Lower leg skin (tissue), 3 donors: ENCODE measurements around the gene ANKRD6.

Experiments used
- POLR2A ChIP-seq, 2 donors: fragments of 450-650 bp; IDR thresholded peaks; one replicate each; pipeline ENCODE4 v1.6.1; 2016 to 2017; ENCODE audit warnings: antibody characterized with exemption in 2 of 2, mild to moderate bottlenecking in 1 of 2, moderate library complexity in 1 of 2
- TF ChIP-seq, protein P1 (sequence below), 3 donors: fragments of 450-650 bp; IDR thresholded peaks; one replicate each; pipeline ENCODE4 v1.5.1; 2016; ENCODE audit warnings: antibody characterized with exemption in 3 of 3, mild to moderate bottlenecking in 3 of 3, moderate library complexity in 2 of 3

DNA sequence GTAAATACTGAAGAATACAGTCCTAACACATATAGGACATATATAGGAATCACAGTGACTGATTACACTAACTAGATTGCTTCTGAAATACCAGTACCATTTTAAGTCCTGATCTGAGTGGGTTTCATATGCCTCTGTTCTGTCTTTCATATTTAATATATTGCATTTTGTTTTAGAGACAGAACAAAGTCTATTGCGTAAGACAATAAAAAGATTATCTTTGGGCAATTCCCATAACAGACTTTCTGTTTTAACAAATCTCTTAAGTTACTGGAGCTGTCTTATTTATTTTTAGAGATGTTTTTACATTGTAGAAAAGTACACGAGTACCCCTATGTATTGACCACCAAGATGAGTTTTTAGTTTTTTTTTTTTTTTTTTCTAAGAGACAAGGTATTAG, 29.6 kb downstream of the ANKRD6 start:
- TF ChIP-seq, protein P1, sequence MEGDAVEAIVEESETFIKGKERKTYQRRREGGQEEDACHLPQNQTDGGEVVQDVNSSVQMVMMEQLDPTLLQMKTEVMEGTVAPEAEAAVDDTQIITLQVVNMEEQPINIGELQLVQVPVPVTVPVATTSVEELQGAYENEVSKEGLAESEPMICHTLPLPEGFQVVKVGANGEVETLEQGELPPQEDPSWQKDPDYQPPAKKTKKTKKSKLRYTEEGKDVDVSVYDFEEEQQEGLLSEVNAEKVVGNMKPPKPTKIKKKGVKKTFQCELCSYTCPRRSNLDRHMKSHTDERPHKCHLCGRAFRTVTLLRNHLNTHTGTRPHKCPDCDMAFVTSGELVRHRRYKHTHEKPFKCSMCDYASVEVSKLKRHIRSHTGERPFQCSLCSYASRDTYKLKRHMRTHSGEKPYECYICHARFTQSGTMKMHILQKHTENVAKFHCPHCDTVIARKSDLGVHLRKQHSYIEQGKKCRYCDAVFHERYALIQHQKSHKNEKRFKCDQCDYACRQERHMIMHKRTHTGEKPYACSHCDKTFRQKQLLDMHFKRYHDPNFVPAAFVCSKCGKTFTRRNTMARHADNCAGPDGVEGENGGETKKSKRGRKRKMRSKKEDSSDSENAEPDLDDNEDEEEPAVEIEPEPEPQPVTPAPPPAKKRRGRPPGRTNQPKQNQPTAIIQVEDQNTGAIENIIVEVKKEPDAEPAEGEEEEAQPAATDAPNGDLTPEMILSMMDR (IDR thresholded peaks at IDR 0.05): no peak
- no peak for TF ChIP-seq POLR2A (IDR thresholded peaks at IDR 0.05)
